Stimulated activated CD8-positive, alpha-beta memory T cell treated with anti-CD3 and anti-CD28 coated beads, Interleukin-4, amount 100 ng/mL, for 4 hours (primary cell): ENCODE results near the gene NDRG4.

Experiments
- DNase-seq, 2 donors: peaks; one replicate each; pipeline ENCODE4 v3.0.0-alpha.2; 2020; ENCODE audit warnings: low read depth in 2 of 2, low spot score in 1 of 2

Gene NDRG4

DNA sequence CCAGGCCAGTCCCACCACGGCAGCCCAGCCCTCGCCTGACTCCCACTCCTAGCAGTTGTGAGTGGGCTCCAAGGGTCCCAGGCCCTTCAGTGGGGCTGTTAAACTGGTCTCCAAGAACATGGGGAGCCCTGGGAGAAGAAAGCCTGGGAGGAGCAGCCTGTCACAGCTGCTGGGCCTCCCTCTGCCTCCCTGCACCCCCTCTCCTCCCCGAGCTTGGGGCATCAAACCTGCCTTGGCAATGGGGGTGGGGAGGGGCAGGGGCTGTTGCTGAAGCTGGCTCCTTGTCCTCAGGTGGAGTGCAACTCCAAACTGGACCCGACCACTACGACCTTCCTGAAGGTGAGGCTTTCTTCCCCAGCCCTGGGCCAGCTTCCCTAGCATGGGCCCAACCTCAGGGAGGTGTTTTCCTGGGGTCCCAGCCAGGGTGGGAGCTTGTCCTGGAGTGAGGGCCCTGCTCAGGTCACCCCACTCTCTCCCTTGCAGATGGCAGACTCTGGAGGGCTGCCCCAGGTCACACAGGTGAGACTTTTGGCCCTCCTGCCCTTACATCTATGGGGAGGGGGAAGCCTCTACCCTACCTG is 8.8 kb downstream of the NDRG4 start:
- no peak for DNase-seq

DNA sequence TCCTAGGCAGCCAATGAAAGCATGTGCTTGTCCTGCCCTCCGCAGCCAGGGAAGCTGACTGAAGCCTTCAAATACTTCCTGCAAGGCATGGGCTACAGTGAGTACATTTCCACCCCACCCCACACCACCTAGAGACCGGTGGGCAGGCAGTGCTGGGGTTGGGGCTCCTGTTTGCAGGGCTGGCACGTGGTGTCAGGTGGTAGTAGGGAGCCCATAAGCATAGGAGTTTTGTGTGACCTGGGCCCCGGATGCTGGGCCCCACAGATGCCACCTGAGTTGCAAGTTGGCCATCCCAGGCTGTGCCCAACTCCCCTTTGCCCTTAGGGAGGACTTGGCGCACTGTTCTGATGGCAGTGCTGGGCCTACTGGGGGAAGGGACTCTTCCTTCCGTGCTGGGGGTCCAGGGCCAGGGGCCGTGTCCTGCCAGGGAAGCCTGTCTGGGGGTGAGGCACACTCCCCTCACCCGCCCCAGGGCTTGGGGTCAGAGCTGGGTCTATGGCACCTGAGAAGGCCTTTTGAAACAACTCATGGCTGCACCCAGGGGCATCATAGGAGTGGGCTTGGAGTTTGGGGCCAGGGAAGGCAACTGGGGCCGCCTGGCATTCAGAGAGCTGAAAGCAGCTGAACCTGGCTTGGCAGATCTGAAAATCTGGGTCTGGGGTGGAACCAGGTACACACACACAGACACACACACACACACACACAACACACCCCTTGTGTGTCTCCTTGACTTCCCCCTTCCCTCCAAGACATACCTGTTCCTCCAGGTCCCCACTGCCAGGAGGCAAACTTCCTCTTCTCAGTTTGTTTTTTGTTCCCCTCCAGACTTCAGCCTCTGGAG is 9.5 kb downstream of the NDRG4 start:
- DNase-seq, result no peak

DNA sequence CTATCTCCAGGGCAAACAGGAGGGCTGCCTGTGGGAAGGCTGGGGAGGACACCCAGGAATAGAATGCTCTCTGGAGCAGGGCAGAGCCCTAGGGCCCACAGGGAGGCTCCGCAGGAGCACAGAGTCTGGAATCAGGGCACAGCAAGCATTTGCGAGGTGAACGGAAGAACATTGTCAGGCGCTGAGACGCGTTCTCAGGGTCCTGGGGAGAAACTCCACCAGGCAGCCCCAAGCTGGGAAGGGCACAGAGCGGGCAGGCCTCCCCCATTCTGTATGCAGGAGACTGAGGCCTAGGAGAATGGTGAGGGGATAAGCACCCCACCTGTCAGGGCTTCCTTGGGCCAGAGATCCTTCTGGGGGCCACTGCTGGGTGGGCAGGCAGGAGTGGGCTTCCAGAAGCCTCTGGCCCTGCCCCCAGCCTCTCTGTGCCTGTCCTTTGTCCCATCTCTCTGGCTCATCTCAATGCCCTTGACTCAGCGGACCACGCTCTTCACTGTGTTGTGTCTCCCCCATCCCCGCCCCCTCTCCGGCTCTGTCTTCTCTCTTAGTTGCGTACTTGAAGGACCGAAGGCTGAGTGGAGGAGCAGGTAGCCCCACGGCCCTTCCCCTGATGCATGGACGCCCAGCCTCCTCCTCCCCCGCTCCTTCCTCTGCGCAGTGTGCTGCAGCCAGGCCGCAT is 10.3 kb downstream of the NDRG4 start:
- DNase-seq, result no peak

DNA sequence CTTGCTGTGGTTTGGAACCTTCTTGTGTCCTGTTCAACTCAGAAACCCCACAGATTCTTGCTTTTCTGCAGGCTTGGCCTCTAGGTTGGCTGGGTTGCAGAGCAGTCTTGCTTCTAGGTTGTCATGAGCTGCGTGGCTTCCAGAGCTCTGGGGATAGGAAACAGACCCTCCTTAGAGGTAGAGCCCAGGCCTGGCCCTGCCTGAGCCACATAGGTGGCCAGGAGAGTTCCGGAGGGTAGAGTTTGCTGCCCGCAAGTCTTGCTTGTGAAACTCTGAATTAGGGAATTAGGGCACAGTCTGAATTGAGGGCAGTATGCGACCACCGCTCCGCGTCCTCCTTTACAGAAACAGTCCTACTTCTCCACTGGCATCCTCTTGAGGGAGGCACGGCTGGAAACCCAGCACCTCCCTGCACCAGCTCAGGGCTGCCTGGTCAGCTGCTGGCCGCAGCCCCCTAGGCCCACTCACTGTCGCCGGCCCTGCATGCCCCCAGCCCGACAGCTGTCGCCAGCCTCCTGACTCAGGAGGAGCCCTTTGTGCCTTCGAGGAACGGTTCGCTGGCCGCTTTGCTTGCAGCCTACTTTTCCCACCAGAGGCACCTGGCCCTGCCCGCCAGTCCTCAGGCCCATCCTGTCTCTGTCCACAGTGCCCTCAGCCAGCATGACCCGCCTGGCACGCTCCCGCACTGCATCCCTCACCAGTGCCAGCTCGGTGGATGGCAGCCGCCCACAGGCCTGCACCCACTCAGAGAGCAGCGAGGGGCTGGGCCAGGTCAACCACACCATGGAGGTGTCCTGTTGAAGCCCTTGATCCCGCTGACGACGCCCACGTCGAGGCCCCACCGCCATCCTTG is 11.1 kb downstream of the NDRG4 start:
- no peak for DNase-seq

DNA sequence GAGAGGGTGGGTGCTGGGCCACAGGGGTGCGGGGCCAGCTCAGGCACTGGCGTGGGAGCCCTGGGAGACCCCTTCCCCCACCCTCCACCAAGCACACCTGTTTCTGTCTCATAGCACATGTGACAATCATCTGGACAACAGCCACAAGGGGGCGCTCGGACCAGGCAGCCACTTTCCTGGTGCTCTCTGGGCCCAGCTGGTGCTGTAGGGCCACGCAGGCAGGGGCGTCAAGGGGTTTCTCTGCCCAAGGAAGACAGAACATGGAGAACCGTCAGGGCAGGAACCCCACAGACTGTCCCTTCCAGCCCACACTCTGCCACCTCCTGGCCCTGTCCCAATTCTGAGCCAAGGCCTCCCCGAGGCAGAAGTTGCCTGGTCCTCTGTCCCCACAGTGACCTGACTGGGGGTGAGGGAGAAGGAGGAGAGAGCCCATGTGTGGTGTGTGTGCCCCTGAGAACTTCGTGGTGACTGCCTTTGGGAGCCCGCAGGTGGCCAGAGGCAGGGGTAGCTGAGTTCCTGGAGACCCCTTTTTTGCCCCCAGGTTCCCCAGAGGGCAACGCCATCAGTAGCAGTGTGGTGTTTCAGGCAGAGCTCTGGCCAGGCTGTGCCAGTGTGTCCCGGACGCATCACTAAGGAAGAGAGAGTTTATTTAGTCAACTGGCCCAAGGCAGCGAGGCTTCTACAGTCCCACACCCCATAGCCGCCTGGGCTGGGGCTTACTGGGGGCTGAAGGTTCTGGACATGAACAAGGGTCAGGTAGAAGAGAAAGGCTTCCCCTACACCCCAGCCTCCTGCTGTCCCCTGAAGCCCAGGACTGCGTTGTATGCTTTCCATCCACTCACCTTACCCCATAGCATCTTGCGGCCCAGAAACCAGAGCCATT is 12.2 kb downstream of the NDRG4 start:
- DNase-seq, result peak; percentile 60 to 81

DNA sequence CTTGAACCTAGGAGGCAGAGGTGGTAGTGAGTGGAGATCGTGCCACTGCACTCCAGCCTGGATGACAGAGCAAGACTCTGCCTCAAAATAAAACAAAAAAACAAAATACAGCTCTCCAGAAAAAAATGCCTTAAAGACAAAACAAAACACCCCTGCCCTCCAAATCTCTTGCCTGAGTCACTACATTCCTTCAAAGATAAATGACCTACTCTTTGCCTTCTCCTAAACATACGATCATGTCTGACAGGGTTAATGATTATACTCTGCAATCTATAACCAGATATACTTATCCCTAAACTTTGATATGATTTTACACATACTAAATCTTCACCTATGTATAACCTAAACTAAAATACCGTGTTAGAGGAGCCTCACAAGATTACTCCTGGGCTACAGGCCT is 13.9 kb downstream of the NDRG4 start:
- no peak for DNase-seq

DNA sequence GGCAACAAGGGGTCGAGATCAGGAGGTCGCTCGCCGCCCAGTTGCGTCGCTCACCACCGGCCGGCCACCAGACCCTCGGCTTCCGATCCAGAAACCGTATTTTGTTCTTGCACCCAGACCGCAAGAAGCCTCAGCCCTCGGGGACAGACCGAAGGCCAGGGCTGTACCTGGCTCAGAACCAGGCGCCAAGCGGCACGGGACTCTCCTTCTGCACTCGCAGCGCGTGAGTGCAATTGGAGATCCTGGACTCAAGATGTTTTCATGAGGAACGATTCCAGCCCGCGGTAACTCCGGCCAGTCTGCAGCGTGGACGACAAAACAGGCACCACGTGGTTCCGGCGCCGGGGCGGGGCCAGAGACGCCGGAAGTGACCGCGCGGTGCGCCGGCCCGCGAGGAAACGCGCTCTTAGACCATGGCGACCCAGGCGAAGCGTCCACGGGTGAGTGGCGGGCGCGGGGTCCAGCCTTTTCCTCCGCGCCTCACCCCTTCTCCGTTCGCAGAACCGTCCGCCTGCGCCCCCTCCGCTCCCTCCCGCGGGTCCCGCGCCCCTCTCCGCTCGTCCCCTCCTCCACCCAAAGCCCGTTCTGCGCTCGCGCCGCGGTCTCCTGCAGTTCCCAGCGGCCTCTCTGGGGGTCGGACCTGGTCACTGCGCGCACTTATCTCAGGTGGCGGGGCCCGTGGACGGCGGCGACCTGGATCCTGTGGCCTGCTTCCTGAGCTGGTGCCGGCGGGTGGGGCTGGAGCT is 15.4 kb downstream of the NDRG4 start, which contains the start of gene SETD6:
TSS of gene SETD6 (plus strand) at position 393 of the 746 bp plus-strand sequence. CDS start at position 414, 21 bp downstream.
- DNase-seq, result peak; percentile 35 to 58

DNA sequence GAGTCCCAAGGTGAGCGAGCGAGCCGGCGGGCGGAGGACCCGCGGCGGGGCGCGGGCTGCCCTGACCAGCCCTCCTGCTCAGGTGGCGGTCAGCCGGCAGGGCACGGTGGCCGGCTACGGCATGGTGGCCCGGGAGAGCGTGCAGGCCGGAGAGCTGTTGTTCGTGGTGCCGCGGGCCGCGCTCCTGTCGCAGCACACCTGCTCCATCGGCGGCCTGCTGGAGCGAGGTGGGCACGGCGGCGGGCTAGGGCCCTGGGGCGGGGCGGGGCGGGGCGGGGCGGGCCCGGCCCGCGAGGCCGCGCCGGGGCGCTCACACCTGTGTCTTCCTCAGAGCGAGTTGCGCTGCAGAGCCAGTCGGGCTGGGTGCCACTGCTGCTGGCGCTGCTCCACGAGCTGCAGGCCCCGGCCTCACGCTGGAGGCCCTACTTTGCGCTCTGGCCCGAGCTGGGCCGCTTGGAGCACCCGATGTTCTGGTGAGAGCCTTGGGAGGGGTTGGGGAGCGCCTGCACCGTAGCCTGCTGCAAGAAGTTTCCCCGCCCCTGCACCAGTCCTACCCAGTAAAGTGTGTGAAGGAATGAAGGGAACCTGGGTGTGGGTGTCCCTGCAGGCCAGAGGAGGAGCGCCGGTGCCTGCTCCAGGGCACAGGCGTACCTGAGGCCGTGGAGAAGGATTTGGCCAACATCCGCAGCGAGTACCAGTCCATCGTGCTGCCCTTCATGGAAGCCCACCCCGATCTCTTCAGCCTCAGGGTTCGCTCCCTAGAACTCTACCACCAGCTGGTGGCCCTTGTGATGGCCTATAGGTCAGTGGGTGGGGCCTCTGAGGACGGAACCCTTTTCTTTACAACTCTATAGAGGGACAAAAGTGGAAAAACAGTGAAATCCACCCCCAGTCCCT is 16.2 kb downstream of the NDRG4 start:
- no peak for DNase-seq

DNA sequence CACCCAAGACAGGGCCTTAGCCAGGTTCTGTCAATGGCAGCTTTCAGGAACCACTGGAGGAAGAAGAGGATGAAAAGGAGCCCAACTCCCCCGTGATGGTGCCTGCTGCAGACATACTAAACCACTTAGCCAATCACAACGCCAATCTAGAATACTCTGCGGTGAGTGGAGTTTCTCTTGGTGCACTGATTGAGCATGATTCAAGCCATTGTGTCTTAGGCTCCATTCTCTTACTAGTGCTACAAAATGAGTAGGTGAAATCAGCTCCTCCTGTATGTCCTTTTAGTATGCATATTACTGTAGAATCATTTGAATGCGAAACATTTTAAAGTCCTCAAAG is 16.8 kb downstream of the NDRG4 start:
- no peak for DNase-seq

DNA sequence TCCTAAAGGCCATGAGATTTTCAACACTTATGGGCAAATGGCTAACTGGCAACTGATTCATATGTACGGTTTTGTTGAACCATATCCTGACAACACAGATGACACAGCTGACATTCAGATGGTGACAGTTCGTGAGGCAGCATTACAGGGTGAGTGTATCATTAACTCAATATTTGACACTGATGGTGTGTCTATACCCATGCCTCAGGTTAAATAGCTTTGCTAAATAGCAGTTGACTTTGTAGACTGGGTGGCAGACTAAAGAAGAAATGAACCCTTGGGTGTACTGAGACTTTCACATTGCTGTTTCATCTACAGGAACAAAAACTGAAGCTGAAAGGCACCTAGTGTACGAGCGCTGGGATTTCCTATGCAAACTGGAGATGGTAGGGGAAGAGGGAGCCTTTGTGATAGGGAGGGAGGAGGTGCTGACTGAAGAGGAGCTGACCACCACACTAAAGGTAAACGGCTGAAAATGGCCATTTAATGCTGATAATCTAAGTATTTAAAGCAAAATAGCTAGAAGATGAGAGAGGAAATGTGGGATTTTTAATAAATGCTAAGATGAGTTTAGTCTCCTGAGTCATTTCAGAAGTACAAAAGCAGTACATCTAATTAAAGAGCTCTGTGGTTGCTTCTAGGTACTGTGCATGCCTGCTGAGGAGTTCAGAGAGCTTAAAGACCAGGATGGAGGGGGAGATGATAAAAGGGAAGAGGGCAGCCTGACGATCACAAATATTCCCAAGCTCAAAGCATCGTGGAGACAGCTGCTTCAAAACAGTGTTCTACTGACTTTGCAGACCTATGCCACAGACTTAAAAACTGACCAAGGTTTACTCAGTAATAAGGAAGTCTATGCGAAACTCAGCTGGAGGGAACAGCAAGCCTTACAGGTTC is 18.4 kb downstream of the NDRG4 start:
- no peak for DNase-seq

DNA sequence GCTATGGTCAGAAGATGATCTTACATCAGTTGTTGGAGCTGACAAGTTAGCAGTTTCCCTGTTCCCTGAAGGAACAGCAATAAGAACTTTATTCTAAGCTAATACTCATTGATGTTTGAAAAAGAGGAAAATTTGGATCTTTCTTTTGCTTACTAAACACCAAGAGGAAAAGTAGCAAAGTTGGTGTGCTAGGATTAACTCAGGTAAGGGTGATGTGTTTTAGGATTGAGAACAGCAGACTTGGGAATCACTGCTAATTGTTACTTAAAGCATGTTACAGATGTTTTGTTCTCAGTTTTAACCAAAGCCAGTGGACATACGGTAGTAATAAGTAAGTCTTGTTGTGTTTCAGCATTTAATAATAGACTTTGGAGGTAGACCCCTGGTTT is 19.0 kb downstream of the NDRG4 start:
- DNase-seq, result no peak

DNA sequence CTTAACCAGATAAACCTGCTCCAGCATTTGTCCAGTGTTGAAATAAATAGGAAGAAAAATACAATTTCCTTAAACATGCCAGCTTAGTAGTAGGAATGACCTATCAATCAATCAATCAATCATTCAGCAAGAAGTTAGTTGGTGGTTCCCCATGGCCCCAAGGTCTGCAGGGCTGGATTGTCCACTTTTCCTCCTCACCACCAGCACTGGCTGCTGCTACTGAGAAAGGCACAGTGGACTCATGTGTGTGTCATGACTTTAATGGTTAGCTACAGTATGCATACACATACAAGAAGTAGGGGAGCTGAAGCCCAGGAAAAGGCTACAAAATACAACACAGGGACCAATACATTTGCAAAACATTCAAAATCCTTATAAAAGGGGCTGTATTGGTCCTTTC is 19.8 kb downstream of the NDRG4 start:
- DNase-seq, result no peak

DNA sequence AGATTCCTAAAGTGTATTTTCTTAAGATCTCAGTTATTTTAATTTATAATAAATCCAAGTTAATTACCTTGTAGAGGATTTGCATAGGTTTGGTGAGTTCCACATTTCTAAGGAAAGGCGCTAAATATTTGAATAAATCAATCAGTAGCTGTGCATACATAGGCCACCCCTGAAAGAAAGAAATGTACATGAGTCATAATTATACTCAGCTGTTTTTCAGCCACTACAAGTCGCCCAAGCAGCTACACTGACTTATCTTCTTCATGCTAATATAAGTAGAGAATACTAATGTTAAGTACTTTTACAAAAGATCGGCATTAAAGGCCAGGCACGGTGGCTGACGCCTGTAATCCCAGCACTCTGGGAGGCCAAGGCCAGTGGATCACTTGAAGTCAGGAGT is 30.2 kb downstream of the NDRG4 start:
- no peak for DNase-seq

DNA sequence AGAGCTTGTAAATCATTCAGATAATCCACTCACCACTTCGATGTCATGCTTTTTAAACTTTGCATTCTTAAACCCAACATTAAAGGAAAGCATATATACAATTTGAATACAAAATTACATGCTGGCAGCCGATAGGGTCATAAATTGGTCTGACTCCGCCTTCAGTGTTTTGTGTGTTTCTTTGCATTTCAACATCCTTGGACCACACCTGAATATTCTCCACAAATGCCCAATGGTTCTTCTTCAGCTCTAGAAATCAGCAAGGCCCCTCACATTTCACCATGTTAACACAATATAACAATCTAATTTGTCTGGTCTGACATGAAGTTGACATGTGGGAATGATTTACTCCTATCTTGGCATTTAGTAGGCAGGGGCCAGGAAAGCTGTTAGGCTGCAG is 32.5 kb downstream of the NDRG4 start:
- no peak for DNase-seq

DNA sequence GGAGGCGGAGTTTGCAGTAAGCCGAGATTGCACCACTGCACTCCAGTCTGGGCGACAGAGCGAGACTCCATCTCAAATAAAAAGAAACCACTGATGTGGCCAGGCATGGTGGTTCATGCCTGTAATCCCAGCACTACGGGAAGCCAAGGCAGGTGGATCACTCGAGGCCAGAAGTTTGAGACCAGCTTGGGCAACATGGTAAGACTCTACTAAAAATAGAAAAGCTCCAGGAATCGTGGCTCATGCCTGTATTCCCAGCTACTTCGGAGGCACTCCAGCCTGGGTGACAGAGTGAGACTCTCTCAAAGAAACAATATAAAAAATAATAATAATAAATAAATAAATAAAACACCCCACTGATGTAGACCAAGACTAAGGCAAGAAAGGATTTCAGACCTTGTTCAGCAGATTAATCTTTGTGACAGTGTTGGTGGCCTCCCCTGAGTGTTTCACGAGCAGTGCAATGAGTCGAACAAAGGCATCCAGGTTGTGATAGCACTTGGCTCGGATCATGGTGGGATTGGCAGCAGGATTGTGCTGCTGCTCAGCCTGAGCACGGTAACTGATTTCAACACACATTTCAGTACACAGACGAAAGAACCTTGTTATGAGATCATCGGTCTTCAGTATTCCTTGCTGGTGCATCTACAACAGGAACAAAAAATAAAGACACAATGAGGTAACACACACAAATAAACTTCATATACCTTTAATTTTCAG is 34.0 kb downstream of the NDRG4 start:
- DNase-seq, result no peak

DNA sequence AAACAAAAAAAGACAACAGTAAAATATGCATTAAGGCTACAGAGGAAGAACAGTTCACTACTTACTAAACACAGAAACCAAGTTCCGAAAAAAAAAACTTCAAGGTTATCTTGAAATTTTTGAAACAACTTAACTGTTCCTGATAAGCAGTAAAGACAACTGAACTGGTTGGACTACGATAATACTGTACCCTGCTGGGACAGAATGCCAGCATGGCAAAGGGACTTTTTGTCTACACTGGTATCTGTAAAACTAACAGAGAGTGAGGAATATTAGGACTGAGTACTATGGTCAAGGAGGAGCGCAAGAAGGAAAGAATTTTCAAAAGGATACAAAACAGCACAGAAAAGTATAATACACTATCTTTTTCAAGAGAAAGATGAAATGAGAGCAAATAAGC is 35.2 kb downstream of the NDRG4 start:
- no peak for DNase-seq

DNA sequence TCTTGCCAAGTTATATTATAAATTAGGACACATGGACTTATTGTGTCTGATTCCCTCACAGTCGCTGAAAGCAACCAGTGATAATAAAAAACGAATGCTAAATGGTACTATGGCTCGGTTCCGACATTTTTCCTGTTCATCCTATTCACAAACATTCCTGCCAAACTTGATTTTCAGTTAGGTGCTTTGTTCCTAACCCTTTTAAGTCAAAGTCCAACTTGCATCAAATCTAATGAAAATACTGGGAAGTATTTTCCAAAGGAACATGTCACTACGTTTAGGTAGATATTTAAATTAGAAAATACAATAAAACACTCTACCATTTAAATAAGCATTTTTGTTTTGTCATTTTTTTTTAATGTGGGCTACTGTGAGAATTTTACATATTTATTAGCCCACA is 36.3 kb downstream of the NDRG4 start:
- DNase-seq, result no peak
